ENCODE measurements around the gene GATAD2A. TPM values are rescaled to one million over a fixed set of nuclear protein-coding genes. Genes with fewer than 3 reads are reported as not detected.

GATAD2A gene
- total RNA-seq, 1 donor from 2014 or later, result 304 TPM

GRCh38 chr19:19545707-19546106 is 140.2 kb downstream of the GATAD2A start:
- DNase-seq (ENCODE audit: low read depth), result no peak
- H3K27me3 ChIP-seq (ENCODE audit: control insufficient read depth, insufficient read depth, low read length), result peaks cover 19% of the 10 kb centered on the region
- H3K36me3 ChIP-seq (ENCODE audit: control insufficient read depth, insufficient read depth, low read length), result no peaks in the 10 kb centered on the region
- no peak overlapping the region for H3K4me3 ChIP-seq (ENCODE audit: low read depth, low read length)
- no peak for TF ChIP-seq CTCF (IDR thresholded peaks at IDR 0.05; ENCODE audit: insufficient read depth, low read length, poor library complexity, severe bottlenecking)

GRCh38 chr19:19546751-19547162 is 141.3 kb downstream of the GATAD2A start:
- no peak for DNase-seq (ENCODE audit: low read depth)
- no peak for TF ChIP-seq CTCF (IDR thresholded peaks at IDR 0.05; ENCODE audit: insufficient read depth, low read length, poor library complexity, severe bottlenecking)
- no peak overlapping the region for H3K4me3 ChIP-seq (ENCODE audit: low read depth, low read length)
- H3K27me3 ChIP-seq (ENCODE audit: control insufficient read depth, insufficient read depth, low read length), result peaks cover 9% of the 10 kb centered on the region
- no peaks in the 10 kb centered on the region for H3K36me3 ChIP-seq (ENCODE audit: control insufficient read depth, insufficient read depth, low read length)

GRCh38 chr19:19547674-19548336 is 142.3 kb downstream of the GATAD2A start:
- TF ChIP-seq CTCF (IDR thresholded peaks at IDR 0.05; ENCODE audit: insufficient read depth, low read length, poor library complexity, severe bottlenecking), result no peak
- H3K4me3 ChIP-seq (ENCODE audit: low read depth, low read length), result no peak overlapping the region
- H3K27me3 ChIP-seq (ENCODE audit: control insufficient read depth, insufficient read depth, low read length), result peaks cover 9% of the 10 kb centered on the region

GRCh38 chr19:19548915-19549759 is 143.7 kb downstream of the GATAD2A start:
- Histone ChIP-seq H3K36me3 (ENCODE audit: control insufficient read depth, insufficient read depth, low read length) (no peaks in the 10 kb centered on the region), H3K4me3 (ENCODE audit: low read depth, low read length) (no peak overlapping the region), H3K27me3 (ENCODE audit: control insufficient read depth, insufficient read depth, low read length) (peaks cover 9% of the 10 kb centered on the region)
- no peak for TF ChIP-seq CTCF (IDR thresholded peaks at IDR 0.05; ENCODE audit: insufficient read depth, low read length, poor library complexity, severe bottlenecking)
- no peak for DNase-seq (ENCODE audit: low read depth)

More at GRCh38 chr19:19547674-19548336, 142.3 kb downstream of the GATAD2A start:
- DNase-seq (ENCODE audit: low read depth), result no peak
- no peaks in the 10 kb centered on the region for H3K36me3 ChIP-seq (ENCODE audit: control insufficient read depth, insufficient read depth, low read length)

GRCh38 chr19:19549804-19550464 is 144.5 kb downstream of the GATAD2A start:
- DNase-seq (ENCODE audit: low read depth), result no peak
- no peak for TF ChIP-seq CTCF (IDR thresholded peaks at IDR 0.05; ENCODE audit: insufficient read depth, low read length, poor library complexity, severe bottlenecking)
- Histone ChIP-seq H3K36me3 (ENCODE audit: control insufficient read depth, insufficient read depth, low read length) (no peaks in the 10 kb centered on the region), H3K27me3 (ENCODE audit: control insufficient read depth, insufficient read depth, low read length) (peaks cover 9% of the 10 kb centered on the region), H3K4me3 (ENCODE audit: low read depth, low read length) (no peak overlapping the region)

Data from kidney epithelial cell (primary cell).